Measurements from ENCODE around the gene DCDC1.

DNA sequence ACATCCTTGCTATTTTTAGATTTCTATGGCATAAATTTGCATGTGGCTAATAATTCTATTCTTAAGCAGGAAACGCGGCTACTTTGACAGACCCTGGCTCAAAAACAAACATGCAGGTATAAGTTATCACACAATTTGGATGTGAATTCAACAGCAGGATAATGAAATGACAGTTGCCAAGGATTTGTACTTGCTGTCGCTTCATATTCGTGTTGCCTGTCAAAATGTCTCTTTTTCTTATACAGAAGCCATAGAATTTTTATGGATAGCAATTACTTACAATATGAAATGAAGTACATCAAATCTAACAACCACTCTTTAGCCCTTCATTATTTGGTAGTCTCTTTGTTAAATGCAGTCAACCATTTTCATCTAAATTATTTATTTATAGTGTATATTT, 46.4 kb downstream of the DCDC1 start:
- TF ChIP-seq, protein P1, sequence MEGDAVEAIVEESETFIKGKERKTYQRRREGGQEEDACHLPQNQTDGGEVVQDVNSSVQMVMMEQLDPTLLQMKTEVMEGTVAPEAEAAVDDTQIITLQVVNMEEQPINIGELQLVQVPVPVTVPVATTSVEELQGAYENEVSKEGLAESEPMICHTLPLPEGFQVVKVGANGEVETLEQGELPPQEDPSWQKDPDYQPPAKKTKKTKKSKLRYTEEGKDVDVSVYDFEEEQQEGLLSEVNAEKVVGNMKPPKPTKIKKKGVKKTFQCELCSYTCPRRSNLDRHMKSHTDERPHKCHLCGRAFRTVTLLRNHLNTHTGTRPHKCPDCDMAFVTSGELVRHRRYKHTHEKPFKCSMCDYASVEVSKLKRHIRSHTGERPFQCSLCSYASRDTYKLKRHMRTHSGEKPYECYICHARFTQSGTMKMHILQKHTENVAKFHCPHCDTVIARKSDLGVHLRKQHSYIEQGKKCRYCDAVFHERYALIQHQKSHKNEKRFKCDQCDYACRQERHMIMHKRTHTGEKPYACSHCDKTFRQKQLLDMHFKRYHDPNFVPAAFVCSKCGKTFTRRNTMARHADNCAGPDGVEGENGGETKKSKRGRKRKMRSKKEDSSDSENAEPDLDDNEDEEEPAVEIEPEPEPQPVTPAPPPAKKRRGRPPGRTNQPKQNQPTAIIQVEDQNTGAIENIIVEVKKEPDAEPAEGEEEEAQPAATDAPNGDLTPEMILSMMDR (IDR thresholded peaks at IDR 0.05) = no peak
- TF ChIP-seq POLR2A (IDR thresholded peaks at IDR 0.05) = no peak
